MCF 10A (cell line): ENCODE data around the gene ASTL. TPM values are rescaled to one million over a fixed set of nuclear protein-coding genes. Genes with fewer than 3 reads are reported as not detected.
"Not testable (repeated sequence)": the region's sequence is repeated elsewhere in the genome, so short reads cannot be mapped to it uniquely, and the experiment has no call there.

Experiments used
- BruUV-seq: library from RNA; stranded (reverse); fragments of 400-500 nt; replicated peaks from 2 replicates; lab custom pipeline; 2021; lab: Mats Ljungman, UMichigan
- CTCF ChIA-PET: fragments of 300-600 bp; sonication (Branson Sonifier 250); formaldehyde crosslinking; extraction: SDS; loops from one replicate; lab custom pipeline; 2021; ENCODE audit warnings: antibody characterized with exemption, inconsistent platforms; lab: Yijun Ruan, JAX
- POLR2A ChIA-PET: fragments of 300-600, 350-650 bp; sonication (Branson Sonifier 250); formaldehyde crosslinking; extraction: SDS; loops from one replicate; lab custom pipeline; 2020; ENCODE audit warnings: antibody characterized with exemption, inconsistent platforms; lab: Yijun Ruan, JAX
- DNase-seq: peaks from one replicate; pipeline ENCODE4 v3.0.0-alpha.2; 2018; ENCODE audit not compliant: unreplicated experiment
- H3K27ac Mint-ChIP-seq: one replicate; pipeline ENCODE4 v1.8.0; 2022; ENCODE audit warnings: mild to moderate bottlenecking, low read depth, mixed read lengths; ENCODE audit not compliant: unreplicated experiment
- H3K27me3 Mint-ChIP-seq: one replicate; pipeline ENCODE4 v1.8.0; 2022; ENCODE audit warnings: mixed read lengths; ENCODE audit not compliant: insufficient read depth, unreplicated experiment
- H3K36me3 Mint-ChIP-seq: one replicate; pipeline ENCODE4 v1.8.0; 2022; ENCODE audit warnings: mild to moderate bottlenecking, moderate library complexity, mixed read lengths; ENCODE audit not compliant: insufficient read depth, unreplicated experiment
- H3K4me1 Mint-ChIP-seq: one replicate; pipeline ENCODE4 v1.8.0; 2022; ENCODE audit warnings: mixed read lengths; ENCODE audit not compliant: insufficient read depth, unreplicated experiment
- H3K4me3 Mint-ChIP-seq: one replicate; pipeline ENCODE4 v1.8.0; 2022; ENCODE audit warnings: mild to moderate bottlenecking, moderate library complexity, mixed read lengths; ENCODE audit not compliant: unreplicated experiment
- H3K9me3 Mint-ChIP-seq: one replicate; pipeline ENCODE4 v1.8.0; 2022; ENCODE audit warnings: mixed read lengths; ENCODE audit not compliant: unreplicated experiment
- CTCF ChIP-seq: fragments of 200-600 bp; IDR thresholded peaks from one replicate; pipeline ENCODE4 v1.8.0; 2022; ENCODE audit warnings: antibody characterized with exemption, mild to moderate bottlenecking; ENCODE audit not compliant: unreplicated experiment
- intact Hi-C: fragments of 100-400 bp; cut with micrococcal nuclease; formaldehyde crosslinking; loops from 2 replicates; pipeline ENCODE4 v1.14.1; 2022
- total RNA-seq: library from RNA; stranded (reverse); gene quantifications from 2 replicates; pipeline ENCODE4 v1.2.3, GENCODE V29; 2022

ASTL gene
- total RNA-seq, 1 experiment from 2014 or later: not detected

- no peak for DNase-seq
- Mint-ChIP-seq H3K4me1 (no peaks in the 10 kb centered on the region), H3K27ac (no peak overlapping the region), H3K9me3 (no peaks in the 10 kb centered on the region), H3K4me3 (no peak overlapping the region), H3K36me3 (no peaks in the 10 kb centered on the region), H3K27me3 (peaks cover 3% of the 10 kb centered on the region)
- BruUV-seq: no TSS peak
- intact Hi-C loops: no loop called here
- ChIA-PET CTCF (interaction anchor here (1.2 kb wide), 1 partner anchor 9 kb away, joined by 3 read pairs; no protein-coding TSS in a partner anchor), POLR2A (no interaction called here)
- TF ChIP-seq CTCF: no peak
Observed at GRCh38 chr2:96164459-96165184, 26.3 kb upstream of the ASTL start.

GRCh38 chr2:96163768-96164429 lies 25.6 kb upstream of the ASTL start:
- no peak for TF ChIP-seq CTCF
- Mint-ChIP-seq H3K4me3 (no peak overlapping the region), H3K27me3 (peaks cover 10% of the 10 kb centered on the region), H3K9me3 (no peaks in the 10 kb centered on the region), H3K36me3 (no peaks in the 10 kb centered on the region), H3K27ac (no peak overlapping the region), H3K4me1 (no peaks in the 10 kb centered on the region)
- CTCF ChIA-PET: interaction anchor here (0.8 to 1.2 kb wide), 2 partner anchors 10 kb away, joined by 3 to 7 read pairs; no protein-coding TSS in a partner anchor
- POLR2A ChIA-PET: no interaction called here
- DNase-seq: no peak
- BruUV-seq: no TSS peak
- intact Hi-C loops: no loop called here

DNA sequence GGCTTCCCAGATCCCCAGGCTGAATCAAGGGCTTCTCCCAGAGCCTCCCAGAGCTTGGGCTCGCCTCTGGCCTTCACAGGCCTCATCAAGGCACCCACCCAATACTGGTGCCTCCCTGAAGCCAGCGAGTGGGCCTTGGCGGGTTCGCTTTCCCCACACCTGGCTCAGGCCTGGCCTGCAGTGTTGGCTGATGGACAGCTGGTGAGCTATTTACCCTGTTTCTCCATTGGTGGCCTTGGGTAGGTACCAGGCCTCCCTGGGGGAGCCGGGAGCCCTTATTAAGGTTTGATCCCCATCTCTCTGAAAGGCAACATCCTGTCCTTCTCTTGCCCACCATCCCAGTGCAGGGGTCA lies 25.1 kb upstream of the ASTL start:
- no peak overlapping the region for H3K4me3 Mint-ChIP-seq
- DNase-seq: no peak
- no peak for TF ChIP-seq CTCF
- ChIA-PET POLR2A (no interaction called here), CTCF (interaction anchor here (0.8 to 1.3 kb wide), 2 partner anchors 11 to 141 kb away, joined by 5 to 7 read pairs; no protein-coding TSS in a partner anchor)
- H3K36me3 Mint-ChIP-seq: no peaks in the 10 kb centered on the region
- BruUV-seq: no TSS peak
- no peaks in the 10 kb centered on the region for H3K4me1 Mint-ChIP-seq
- intact Hi-C loops: no loop called here
- H3K9me3 Mint-ChIP-seq: no peaks in the 10 kb centered on the region
- no peak overlapping the region for H3K27ac Mint-ChIP-seq
- H3K27me3 Mint-ChIP-seq: peaks cover 13% of the 10 kb centered on the region

DNA sequence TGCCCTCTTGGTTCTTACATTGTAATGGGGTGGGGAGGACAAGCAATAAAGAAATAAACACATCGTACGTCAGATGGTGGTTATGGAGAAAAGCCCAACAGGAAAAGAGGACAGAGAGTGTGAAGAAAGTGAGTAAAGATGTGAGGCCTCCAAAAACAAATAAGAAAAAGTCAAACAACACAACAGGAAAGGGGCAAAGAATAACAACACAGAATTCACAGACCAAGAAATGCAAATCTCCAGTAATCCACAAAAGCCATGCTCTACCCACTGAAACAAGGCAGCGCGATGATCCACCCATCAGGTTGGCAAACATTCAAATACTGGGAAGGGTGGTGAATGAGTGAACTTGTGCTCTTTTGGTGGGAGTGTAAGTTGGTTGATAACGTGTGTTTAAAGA lies 23.6 kb upstream of the ASTL start:
- peaks cover 13% of the 10 kb centered on the region for H3K27me3 Mint-ChIP-seq
- ChIA-PET CTCF (interaction anchor here (1.3 kb wide), 1 partner anchor 139 kb away, joined by 5 read pairs; no protein-coding TSS in a partner anchor), POLR2A (no interaction called here)
- no peak for DNase-seq
- no peaks in the 10 kb centered on the region for H3K36me3 Mint-ChIP-seq
- no peak for TF ChIP-seq CTCF
- H3K4me3 Mint-ChIP-seq: no peak overlapping the region
- intact Hi-C loops: no loop called here
- BruUV-seq: no TSS peak
- H3K27ac Mint-ChIP-seq: no peak overlapping the region
- no peaks in the 10 kb centered on the region for H3K9me3 Mint-ChIP-seq
- no peaks in the 10 kb centered on the region for H3K4me1 Mint-ChIP-seq

GRCh38 chr2:96160366-96160765 lies 22.1 kb upstream of the ASTL start:
- H3K4me3 Mint-ChIP-seq, H3K36me3 Mint-ChIP-seq, H3K4me1 Mint-ChIP-seq, H3K9me3 Mint-ChIP-seq, POLR2A ChIA-PET, H3K27ac Mint-ChIP-seq, BruUV-seq, intact Hi-C loops, DNase-seq: not testable (repeated sequence)
- CTCF ChIA-PET: interaction anchor here (0.6 to 1.2 kb wide), 2 partner anchors 22 to 97 kb away, joined by 3 to 4 read pairs; partner anchors contain the start of gene ASTL
- H3K27me3 Mint-ChIP-seq: peaks cover 13% of the 10 kb centered on the region
